ENCODE results near the gene SLC25A25.

DNA sequence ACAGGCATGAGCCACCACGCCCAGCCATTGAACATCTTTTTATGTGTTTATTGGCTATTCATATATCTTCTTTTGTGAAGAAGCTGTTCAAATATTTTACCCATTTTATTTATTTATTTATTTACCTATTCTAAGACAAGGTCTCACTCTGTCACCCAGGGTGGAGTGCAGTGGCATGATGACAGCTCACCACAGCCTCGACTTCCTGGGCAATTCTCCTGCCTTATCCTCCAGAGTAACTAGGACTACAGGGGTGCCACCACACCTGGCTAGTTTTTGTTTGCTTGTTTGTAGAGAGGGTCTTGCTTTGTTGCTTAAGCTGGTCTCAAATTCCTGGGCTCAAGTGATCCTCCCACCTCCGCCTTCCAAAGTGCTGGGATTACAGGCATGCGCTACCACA lies 34.4 kb upstream of the SLC25A25 start:
- TF ChIP-seq, protein P1, sequence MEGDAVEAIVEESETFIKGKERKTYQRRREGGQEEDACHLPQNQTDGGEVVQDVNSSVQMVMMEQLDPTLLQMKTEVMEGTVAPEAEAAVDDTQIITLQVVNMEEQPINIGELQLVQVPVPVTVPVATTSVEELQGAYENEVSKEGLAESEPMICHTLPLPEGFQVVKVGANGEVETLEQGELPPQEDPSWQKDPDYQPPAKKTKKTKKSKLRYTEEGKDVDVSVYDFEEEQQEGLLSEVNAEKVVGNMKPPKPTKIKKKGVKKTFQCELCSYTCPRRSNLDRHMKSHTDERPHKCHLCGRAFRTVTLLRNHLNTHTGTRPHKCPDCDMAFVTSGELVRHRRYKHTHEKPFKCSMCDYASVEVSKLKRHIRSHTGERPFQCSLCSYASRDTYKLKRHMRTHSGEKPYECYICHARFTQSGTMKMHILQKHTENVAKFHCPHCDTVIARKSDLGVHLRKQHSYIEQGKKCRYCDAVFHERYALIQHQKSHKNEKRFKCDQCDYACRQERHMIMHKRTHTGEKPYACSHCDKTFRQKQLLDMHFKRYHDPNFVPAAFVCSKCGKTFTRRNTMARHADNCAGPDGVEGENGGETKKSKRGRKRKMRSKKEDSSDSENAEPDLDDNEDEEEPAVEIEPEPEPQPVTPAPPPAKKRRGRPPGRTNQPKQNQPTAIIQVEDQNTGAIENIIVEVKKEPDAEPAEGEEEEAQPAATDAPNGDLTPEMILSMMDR (conservative IDR thresholded peaks at IDR 0.05; ENCODE audit: low read length): no peak
- TF ChIP-seq EZH2phosphoT487 (IDR thresholded peaks at IDR 0.05; ENCODE audit: borderline replicate concordance): no peak

Data from Loucy (cell line).